ENCODE results near the gene PTPRD. TPM values are rescaled to one million over a fixed set of nuclear protein-coding genes. Genes with fewer than 3 reads are reported as not detected.

PTPRD gene
- total RNA-seq, 1 donor from 2014 or later: 109 TPM

- Mint-ChIP-seq H3K4me3 (no peak overlapping the region), H3K9me3 (no peaks in the 10 kb centered on the region), H3K36me3 (no peaks in the 10 kb centered on the region), H3K4me1 (peaks cover 18% of the 10 kb centered on the region), H3K27me3 (ENCODE audit: low read depth) (no peaks in the 10 kb centered on the region), H3K27ac (peak overlapping the region; percentile 0)
- no peak for DNase-seq (ENCODE audit: low spot score in 2 of 2, unreplicated experiment in 2 of 2)
- TF ChIP-seq CTCF (IDR thresholded peaks at IDR 0.05; ENCODE audit: unreplicated experiment): no peak
Measured at GRCh38 chr9:9523476-9524139, 1089.2 kb downstream of the PTPRD start.

- Mint-ChIP-seq H3K27me3 (ENCODE audit: low read depth) (no peaks in the 10 kb centered on the region), H3K9me3 (no peaks in the 10 kb centered on the region), H3K4me3 (no peak overlapping the region), H3K36me3 (no peaks in the 10 kb centered on the region), H3K27ac (no peak overlapping the region), H3K4me1 (peaks cover 18% of the 10 kb centered on the region)
- no peak for DNase-seq (ENCODE audit: low spot score in 2 of 2, unreplicated experiment in 2 of 2)
- TF ChIP-seq CTCF (IDR thresholded peaks at IDR 0.05; ENCODE audit: unreplicated experiment): no peak
Measured at GRCh38 chr9:9522406-9522805, 1090.4 kb downstream of the PTPRD start.

- no peaks in the 10 kb centered on the region for H3K27me3 Mint-ChIP-seq (ENCODE audit: low read depth)
- H3K9me3 Mint-ChIP-seq: no peaks in the 10 kb centered on the region
- H3K4me1 Mint-ChIP-seq: peaks cover 18% of the 10 kb centered on the region
- no peak for TF ChIP-seq CTCF (IDR thresholded peaks at IDR 0.05; ENCODE audit: unreplicated experiment)
- H3K36me3 Mint-ChIP-seq: no peaks in the 10 kb centered on the region
- no peak for DNase-seq (ENCODE audit: low spot score in 2 of 2, unreplicated experiment in 2 of 2)
- no peak overlapping the region for H3K4me3 Mint-ChIP-seq
- no peak overlapping the region for H3K27ac Mint-ChIP-seq
Measured at GRCh38 chr9:9521033-9521779, 1091.6 kb downstream of the PTPRD start.

- H3K27ac Mint-ChIP-seq: no peak overlapping the region
- no peak for DNase-seq (ENCODE audit: low spot score in 2 of 2, unreplicated experiment in 2 of 2)
- H3K36me3 Mint-ChIP-seq: no peaks in the 10 kb centered on the region
- H3K4me1 Mint-ChIP-seq: no peaks in the 10 kb centered on the region
- no peak for TF ChIP-seq CTCF (IDR thresholded peaks at IDR 0.05; ENCODE audit: unreplicated experiment)
- H3K9me3 Mint-ChIP-seq: peaks cover 12% of the 10 kb centered on the region
- H3K27me3 Mint-ChIP-seq (ENCODE audit: low read depth): no peaks in the 10 kb centered on the region
- no peak overlapping the region for H3K4me3 Mint-ChIP-seq
Measured at GRCh38 chr9:9504869-9505268, 1107.9 kb downstream of the PTPRD start.

GRCh38 chr9:9499546-9499945, 1113.3 kb downstream of the PTPRD start:
- Mint-ChIP-seq H3K9me3 (peaks cover 19% of the 10 kb centered on the region), H3K4me1 (peaks cover 9% of the 10 kb centered on the region), H3K27ac (no peak overlapping the region), H3K36me3 (peaks cover 3% of the 10 kb centered on the region), H3K4me3 (no peak overlapping the region), H3K27me3 (ENCODE audit: low read depth) (no peaks in the 10 kb centered on the region)
- no peak for TF ChIP-seq CTCF (IDR thresholded peaks at IDR 0.05; ENCODE audit: unreplicated experiment)
- no peak for DNase-seq (ENCODE audit: low spot score in 2 of 2, unreplicated experiment in 2 of 2)

Measured in mesothelial cell of epicardium (in vitro differentiated cells).